GM19035 (cell line): Measurements from ENCODE around the gene METTL16.

Experiments
- ATAC-seq: cut with Tn5 transposase; IDR thresholded peaks from one replicate; pipeline ENCODE4 v1.9.1; 2021; ENCODE audit not compliant: unreplicated experiment

The METTL16 gene

GRCh38 chr17:2418572-2418971, 93.1 kb downstream of the METTL16 start:
- no peak for ATAC-seq

- no peak for ATAC-seq
These were observed 95.5 kb downstream of the METTL16 start for GRCh38 chr17:2416010-2416734.

GRCh38 chr17:2415081-2415480, 96.6 kb downstream of the METTL16 start:
- no peak for ATAC-seq

- no peak for ATAC-seq
These were observed 97.1 kb downstream of the METTL16 start for GRCh38 chr17:2414446-2415064.

GRCh38 chr17:2412561-2413021, 99.1 kb downstream of the METTL16 start:
- no peak for ATAC-seq

GRCh38 chr17:2410951-2411350, 100.7 kb downstream of the METTL16 start:
- no peak for ATAC-seq

GRCh38 chr17:2406903-2407790, 104.5 kb downstream of the METTL16 start:
- no peak for ATAC-seq

GRCh38 chr17:2406271-2406902, 105.3 kb downstream of the METTL16 start:
- no peak for ATAC-seq

- no peak for ATAC-seq
These were observed 106.3 kb downstream of the METTL16 start for GRCh38 chr17:2405247-2405926.

GRCh38 chr17:2403044-2403443, 108.6 kb downstream of the METTL16 start:
- no peak for ATAC-seq

GRCh38 chr17:2402544-2402943, 109.1 kb downstream of the METTL16 start:
- no peak for ATAC-seq

- ATAC-seq: peak; percentile 54
These were observed 110.1 kb downstream of the METTL16 start for GRCh38 chr17:2401426-2402221.

- ATAC-seq: peak; percentile 35
These were observed 110.7 kb downstream of the METTL16 start, which contains the start of gene MNT for GRCh38 chr17:2400877-2401425. TSS of gene MNT (minus strand) at chr17:2401060. CDS start at chr17:2400712, 348 bp downstream.

GRCh38 chr17:2400474-2400866, 111.2 kb downstream of the METTL16 start:
- ATAC-seq: no peak

GRCh38 chr17:2399572-2400473, 111.9 kb downstream of the METTL16 start:
- ATAC-seq: peak; percentile 42

GRCh38 chr17:2398655-2399571, 112.8 kb downstream of the METTL16 start:
- ATAC-seq: no peak

GRCh38 chr17:2398182-2398581, 113.5 kb downstream of the METTL16 start:
- ATAC-seq: no peak
